GM21737 (cell line): ENCODE results near the gene C2CD2.
"Not testable (repeated sequence)": the region's sequence is repeated elsewhere in the genome, so short reads cannot be mapped to it uniquely, and the experiment has no call there.

ENCODE experiments used
- ATAC-seq: cut with Tn5 transposase; IDR thresholded peaks from one replicate; pipeline ENCODE4 v1.9.1; 2021; ENCODE audit warnings: mild to moderate bottlenecking, moderate library complexity; ENCODE audit not compliant: unreplicated experiment

C2CD2 gene

DNA sequence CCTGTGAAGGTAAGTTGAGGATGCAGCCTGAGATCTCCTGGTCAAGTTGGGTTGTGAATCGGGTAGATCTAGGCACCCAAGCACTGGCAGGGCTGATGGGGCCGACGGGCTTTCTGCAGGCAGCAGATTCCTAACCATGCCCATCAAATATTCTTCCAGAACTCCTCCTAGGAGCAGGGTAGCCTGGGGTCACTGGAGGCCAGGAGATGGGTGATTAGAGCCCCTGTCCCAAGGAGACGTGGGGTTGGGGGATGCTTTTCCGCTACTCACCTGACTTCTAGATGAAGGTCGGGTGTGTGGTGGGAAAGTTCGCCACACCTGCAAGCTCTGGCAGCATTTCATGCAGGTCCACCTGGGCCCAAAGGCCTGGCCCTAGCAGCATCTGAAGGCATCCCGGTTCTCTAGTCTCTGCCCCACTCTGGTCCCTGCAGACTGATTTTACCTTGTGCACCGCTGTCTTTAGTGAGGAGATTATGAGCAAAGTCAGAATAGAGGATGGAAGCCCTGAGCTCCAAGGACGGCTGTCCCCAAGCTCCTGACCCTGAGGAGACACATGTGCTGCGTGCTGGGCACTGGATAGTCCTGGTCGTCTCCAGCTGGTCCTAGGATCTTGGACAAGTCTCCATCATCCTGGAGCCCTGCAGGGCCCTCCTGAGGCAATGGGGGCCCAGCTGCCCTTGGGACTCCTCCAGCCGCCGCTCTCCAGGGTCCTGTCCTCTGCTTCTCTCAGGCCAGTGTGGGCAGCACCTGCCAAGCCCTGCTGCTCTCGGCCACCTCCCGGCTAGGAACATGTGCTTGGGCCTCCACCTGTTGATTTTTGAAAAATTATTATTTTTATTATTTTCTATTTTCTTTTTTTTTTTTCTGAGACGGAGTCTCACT, 21.8 kb upstream of the C2CD2 start:
- no peak for ATAC-seq

DNA sequence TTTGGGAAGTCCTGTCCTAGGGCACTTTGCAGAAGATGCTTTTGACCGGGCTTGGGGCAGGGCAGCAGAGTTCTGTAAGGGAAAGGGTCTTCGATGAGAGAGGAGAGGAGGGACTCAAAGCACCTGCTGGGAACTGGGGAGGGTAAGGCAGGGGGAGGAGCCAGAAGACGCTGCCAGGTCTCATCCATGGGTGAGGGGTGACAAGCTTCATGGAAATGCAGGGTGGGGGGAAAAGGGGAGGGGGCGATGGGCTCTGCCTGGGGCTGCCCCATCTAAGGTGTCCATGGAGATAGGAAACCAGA, 20.9 kb upstream of the C2CD2 start:
- no peak for ATAC-seq

DNA sequence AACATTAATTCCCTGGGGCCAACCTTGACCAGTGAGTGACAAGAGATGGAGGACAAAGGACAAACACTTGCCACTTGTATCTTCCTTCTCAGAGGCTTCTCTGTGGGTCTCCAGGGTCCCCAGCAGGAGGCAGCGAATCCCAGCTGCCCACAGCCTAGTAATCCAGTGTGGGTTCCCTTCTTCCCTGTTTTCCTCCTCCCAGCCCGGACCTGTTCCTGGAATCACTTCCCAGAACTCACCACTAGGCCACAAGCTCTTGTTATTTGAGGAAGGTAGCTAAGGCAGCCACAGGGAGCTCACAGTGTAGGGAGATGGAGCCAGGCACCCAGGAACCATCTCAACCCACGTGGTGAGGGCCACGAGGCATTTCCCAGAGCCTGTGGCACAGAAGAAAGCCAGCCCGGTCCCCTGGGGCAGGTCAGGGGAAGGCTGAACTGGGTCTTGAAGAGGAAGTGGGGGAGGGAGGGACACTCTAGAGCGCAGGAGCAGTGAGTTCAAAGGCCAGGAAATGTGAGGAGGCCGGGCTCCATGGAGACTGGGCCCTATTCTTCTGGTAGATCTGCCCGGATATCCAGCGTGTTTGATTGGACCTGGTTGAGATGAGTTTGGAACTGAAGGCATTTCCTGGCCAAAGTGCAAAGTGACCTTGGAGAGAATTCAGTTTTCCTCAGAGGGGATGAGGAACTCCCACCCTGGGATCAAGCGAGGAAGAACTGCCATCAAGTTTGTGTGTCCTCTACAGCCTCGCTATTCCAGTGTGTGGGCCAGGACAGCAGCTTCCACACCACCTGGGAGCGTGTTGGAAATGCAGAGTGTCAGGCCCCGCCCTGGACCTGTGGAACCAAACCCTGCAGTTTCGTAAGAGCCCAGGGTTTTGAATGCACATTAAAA, 20.3 kb upstream of the C2CD2 start:
- no peak for ATAC-seq

DNA sequence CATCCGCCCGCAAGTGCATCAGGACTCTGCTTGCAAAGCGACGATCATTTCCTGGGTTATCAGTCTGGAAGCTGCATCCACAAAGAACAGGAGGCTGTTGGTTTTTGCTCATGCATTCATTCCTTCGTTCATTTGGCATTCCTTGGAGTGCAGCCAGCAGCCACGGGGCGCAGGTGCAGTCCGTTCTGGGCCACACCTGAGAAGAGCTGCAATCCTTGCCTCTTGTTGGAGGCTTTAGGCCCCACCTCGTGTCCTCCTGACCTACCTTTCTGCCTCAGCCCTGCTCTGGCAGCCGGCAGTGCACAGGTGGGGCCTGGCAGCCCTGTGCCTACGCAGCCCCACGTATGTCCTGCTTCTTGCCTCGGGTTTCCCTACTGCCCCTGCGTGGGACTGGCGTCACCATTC, 19.6 kb upstream of the C2CD2 start:
- no peak for ATAC-seq

DNA sequence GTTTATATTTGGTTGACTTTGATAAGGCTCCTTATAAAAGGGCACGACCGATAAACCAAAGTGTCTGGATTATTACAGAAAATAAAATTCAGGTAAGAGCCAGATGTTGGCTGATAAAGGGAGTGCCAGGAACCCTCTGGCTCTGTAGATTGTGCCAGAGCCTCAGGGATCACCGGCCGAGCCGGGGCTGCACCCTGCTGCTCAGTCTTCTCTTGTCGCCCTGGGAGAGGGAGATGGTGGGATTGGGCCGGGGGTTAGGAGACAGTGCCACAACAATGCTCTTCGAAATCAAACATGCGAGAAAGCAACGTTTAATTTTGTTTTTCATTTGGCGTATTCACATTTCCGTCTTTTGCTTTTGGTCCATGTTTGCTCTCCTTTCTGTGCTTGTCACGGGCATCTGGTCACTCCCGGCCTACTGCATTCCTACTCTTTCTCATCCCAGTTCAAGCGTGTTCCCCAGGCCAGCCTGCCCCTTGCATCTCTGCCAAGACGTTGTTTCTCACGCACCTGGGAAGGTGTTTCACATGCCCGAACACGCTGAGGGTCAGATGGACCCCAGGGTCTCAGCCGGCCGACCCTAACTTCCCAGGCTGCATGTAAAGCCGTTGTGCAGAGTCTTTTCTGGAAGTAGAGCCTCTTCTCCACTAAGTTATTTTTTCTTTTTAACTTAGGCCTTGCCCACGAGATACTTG, 18.8 kb upstream of the C2CD2 start:
- no peak for ATAC-seq

DNA sequence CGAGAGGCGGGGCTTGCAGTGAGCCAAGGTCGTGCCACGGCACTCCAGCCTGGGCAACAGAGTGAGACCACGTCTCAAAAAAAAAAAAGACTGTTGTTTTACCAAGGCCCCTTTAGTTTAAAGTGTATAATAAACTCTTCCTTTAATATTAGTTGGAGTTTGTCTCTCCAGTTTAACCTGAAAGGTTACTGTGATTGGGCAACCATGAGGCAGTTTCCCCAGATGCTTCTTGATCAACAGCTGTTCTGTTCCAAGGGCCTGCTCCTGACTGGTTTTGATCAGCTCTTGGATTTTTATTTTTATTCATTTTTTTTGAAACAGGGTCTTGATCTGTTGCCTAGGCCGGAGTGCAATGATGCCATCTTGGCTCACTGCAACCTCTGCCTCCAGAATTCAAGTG, 18.1 kb upstream of the C2CD2 start:
- no peak for ATAC-seq

DNA sequence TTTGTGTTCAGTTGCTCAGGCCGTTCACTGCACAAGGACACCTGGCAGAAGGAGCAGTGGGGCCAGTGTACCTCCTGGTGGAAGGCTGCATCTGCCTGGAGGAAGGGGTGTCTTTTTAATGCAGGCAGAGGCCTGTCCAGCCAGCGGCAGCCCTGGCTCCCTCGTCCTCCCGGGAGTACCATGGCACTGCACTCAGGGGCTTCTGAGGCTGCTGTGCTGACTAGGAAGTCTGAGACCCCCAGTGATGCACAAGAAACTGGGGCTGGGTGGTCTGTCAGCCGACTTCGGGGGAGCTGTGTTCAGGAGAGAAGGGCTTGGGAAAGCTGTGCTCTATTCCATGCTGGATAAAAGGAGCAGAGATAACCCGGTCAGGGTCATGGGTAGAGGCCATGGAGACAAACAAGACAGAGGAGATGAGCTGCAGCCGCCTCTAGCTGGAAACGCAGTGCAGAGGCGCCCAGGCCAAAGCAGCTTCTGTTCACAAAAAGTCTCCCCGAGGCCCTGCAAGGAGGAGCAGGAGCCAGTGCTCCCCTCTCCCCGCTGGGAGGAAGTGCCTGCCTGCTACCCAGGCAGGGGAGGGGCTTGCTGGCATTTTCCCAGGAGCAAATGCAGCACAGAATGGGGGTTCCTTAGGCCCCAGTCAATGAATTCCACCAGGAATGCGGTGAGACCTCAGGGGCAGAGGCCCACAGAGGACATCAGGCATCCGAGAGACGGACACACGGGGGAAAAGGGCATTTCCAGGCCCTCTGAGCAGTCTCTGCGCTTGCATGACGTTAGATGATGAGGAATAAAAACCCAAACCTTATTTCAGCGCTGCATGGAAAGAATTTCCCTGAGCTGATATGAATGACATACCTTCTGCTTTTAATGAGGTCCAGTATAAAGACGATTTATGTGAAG, 17.2 kb upstream of the C2CD2 start:
- no peak for ATAC-seq

DNA sequence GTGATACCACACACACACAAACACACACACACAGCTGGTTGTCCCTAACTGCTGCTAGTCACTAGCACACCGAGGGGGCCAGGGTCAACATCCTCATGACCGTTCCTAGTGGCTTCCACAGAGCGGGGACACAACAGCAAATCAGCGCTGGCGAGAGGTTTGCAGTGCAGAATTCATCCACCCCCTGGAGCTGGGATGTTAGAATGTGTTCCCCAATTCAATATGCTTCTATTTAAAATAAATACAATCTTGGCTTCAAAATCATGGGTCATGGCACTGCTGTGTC, 16.2 kb upstream of the C2CD2 start:
- ATAC-seq: no peak

DNA sequence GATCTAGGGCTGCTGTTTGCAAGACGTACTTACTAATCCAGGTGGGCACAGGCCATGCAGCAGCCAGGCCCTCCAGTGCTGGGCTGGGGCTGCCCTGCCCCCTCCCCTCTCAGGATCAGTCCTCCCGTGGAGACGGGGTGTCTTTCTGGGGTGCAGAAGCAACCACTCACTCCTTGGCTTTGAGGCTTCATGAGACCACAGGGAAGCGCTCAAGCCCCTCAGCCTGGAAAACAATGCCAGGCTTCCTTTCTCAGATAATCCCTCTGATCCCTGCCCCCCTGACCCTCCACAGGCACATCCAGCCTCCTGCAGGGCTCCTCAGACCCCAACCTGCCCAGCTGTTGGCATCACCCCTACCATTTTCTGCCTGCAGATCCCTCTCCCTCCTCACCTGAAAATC, 13.9 kb upstream of the C2CD2 start:
- no peak for ATAC-seq

DNA sequence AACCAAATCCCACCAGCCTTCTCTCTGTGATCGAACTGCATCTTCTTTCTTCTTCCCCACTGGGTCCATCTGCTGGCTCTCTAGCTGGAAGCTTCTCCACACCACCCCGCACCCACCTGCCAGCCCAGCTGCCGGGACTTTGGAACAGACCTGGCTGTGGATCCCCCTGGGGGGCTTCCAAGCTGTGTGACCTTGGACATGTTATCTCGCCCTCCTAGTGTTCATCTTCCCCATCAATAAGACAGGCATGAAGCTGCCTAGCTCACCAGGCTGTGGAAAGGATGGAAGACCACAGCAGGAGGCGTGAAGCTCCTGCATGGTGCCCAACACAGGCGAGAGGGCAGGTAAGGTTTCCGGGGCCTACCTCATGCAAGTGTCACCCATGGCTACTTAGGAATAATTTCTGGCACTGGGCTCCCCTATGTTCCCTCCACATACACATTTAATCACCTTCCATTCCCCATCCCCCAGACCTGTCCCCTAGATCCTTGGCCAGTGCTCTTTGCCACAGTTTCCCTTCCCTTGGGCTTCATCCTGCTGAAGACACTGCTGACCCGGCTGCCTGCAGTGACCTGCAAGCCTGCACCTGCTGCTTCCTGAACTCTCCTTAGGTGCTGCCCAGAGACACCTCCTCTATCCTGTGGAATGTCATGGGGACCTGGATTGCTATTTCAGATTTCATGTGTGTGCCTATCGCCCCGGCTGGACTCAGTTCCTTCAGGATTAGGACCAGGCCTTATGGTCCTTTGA, 13.2 kb upstream of the C2CD2 start:
- no peak for ATAC-seq

DNA sequence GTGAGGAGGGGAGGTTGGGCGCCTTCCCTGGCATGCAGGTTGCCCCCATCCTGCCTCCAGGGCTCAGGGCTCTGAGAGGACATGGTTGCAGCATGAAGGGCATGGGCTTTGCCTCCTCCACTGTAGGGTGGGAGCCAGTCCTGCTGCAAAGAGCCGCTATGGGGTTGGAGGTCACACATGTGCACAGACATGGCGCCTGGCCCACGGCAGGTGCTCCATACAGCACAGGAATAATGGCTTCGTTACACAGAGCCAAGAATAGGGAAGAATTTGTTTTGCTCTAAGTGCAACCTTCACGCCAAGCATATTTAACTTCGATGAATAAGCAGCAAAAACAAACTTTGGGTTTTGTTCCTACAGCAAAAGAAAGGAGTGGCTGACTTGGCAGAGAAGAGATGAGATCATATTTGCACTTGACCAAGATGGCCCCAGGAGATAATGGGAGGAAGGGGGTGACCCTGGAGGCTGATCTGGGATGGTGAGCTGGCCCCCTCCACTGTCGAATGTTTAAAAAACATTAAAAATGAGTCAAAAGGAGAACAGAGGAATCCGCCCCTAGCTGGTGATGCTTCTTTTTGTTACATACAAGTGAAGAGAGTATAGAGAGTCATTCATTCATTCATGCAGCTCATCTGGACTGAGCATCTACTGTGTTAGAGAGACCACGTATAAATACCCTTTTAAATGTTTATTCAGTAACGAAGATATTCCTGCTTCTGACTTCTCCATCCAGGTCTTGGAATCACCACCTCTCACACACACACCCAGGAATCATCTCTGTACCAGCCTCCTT, 12.4 kb upstream of the C2CD2 start:
- ATAC-seq: no peak

DNA sequence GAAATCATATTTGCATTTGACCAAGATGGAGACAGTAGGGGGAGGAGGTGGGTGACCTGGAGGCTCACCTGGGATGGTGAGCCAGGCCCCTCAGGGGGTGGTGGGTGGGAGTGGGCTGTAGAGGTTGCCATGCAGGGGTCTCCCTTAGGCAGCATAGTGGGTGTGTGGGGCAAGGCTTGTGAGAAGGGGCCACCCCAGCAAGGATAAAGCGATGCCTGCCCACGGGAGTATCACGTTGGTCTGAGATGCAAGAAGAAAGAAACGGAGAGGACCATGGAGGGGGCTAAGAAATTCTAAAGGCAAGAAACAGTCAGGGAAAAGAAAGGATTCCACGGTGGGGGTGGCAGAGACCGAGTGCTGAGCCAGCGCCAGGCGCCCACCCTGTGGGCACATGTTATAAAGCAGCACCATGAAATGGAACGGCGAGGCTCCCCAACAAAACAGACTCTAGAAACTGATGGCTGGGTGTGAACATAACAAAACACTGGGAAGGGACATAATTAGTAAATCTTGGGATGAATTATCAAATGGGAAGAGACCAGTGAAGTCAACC, 11.7 kb upstream of the C2CD2 start:
- no peak for ATAC-seq

DNA sequence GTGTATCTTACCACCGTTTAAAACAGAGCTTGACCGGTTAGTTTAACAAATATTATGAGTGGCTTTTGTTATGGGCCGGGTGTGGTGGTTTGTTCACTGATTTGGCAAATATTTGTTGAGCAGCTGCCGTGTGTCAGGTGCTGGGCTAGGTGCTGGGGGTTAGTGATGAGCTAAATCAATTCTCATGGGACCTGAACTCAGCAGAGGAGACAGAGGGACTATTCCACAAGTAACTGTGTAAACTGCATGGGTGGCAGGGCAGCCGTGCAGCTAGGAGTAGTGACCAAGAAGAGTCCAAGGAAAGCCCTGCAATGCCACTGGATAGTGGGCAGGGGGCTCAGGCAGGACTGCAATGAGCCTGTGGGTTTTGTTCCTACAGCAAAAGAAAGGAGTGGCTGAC, 11.2 kb upstream of the C2CD2 start:
- no peak for ATAC-seq

DNA sequence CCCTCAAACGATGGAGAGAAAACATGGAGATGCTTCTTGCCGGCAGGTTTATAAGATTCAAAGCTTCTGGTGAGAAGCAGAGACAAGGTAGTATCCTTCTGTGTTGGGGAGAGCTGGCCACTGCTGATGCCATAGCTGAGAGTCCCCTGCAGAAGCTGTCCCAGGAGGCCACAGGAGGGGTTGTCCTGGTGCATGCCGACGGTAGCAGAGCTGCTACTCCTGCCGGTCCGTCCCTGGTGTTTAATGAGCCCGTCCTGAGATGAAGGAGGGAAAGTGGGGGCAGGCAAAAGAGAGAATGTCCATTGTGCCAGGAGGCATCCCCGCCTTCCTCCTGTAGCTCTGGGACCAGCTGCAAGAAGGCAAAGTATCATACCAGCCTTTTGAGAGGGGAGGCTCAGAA, 10.4 kb upstream of the C2CD2 start:
- ATAC-seq: no peak

DNA sequence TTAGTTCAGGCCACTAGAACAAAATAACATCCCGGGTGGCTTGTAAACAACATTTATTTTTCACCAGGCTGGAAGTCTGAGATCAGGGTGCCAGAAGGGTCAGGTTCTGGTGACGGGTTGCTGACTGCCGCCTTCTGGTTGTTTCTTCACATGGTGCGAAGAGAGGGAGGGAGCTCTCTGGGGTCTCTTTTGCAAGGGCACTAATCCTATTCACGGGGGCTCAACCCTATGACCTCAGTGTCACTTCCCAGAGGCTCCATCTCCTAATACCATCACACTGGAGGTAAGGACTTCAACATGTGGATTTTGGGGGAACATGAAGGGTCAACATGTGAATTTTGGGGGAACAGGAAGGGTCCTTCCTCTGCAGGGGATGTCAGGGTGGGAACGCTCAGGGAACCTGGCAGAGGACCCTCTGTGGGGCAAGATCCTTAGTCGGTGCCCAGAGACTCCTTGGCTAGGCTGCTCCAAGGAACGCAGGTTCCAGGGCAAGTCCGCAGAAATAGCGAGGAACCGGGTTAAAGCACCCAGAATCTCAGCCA, 8.7 kb upstream of the C2CD2 start:
- ATAC-seq: no peak

DNA sequence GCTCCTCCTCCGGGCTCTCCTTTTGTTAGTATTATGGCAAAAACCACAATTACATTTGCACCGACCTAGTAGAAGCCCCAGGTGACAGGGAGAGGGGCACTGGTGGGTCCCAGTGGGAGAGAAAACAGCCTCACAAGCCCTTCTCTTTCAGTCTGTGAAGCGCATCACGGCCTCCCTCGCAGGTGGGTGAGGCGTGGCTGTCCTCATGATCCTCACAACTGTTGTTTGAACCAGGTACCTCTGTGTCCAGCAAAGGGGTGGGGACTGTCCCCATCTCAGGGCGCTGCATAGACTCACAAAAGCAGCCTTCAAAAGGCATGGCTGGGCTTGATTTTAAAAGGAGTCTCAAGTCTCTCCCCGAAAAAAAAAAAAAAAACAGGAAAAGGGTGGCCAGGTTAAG, 7.9 kb upstream of the C2CD2 start:
- ATAC-seq: no peak

DNA sequence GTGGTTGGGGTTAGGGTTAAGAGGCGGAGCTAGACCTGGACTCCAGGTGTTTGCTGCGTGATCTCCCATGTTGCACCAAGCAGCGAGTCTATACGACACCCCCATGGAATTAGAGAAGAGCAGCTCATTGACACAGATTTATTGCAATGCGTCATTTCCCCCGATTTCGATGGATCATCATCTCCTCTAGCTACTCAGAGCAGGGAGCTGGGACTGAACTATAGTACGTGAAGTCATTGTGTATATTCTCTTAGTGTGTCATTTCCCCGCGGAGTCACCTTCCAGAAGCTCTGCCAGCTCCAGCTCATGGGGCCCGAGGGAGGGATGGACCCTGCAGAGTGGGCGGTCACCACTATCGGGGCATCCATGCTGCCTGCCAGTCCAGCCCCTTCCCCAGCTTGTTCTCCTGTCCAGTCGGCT, 7.5 kb upstream of the C2CD2 start:
- no peak for ATAC-seq

DNA sequence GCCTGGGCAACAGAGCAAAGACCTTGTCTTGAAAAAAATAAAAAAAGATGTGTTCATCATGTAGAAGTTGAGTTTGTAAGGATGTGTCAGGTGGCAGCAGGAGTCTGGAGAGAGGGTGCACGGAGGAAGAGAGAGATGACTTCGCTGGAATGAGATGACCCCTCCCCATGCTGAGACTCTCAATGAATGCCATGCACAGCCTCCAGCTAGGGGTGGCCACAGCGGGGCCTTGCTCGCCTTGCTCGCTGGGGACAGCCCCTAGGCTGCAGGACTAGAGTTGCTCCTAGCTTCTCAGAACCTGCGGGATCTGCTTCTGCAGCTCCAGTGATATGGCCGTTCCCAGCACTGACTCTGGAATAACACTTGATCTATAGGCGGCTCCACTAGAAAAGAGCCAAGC, 6.6 kb upstream of the C2CD2 start:
- ATAC-seq: no peak

DNA sequence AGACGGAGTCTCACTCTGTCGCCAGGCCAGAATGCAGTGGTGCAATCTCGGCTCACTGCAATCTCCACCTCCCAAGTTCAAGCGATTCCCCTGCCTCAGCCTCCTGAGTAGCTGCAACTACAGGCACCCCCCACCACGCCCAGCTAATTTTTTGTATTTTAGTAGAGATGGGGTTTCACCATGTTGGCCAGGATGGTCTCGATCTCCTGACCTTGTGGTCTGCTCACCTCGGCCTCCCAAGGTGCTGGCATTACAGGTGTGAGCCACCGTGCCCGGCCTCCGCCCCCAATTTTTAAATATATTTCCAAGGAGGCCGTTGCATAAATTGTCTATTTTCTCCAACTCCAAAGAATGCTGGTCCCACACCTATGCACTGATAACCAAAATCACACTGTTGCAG, 5.9 kb upstream of the C2CD2 start:
- not testable (repeated sequence) for ATAC-seq
